Right renal cortex interstitium (tissue), 3 donors: ENCODE measurements around the gene ITPRIPL2. TPM values are rescaled to one million over a fixed set of nuclear protein-coding genes. Genes with fewer than 3 reads are reported as not detected.
A peak's percentile ranks its signal among the peaks of the same experiment; 100 is the strongest.

Experiments used
- DNase-seq, 3 donors: peaks; one replicate each; pipeline ENCODE4 v3.0.0-alpha.2; 2013; ENCODE audit warnings: low read depth in 3 of 3, low spot score in 2 of 3
- polyA plus RNA-seq, 3 donors: library from polyadenylated mRNA; unstranded; fragments of 120-200 nt; gene quantifications; one replicate each; pipeline ENCODE4 v1.2.1, GENCODE V29; 2013; ENCODE audit not compliant: insufficient read length in 3 of 3

Gene ITPRIPL2
- 10 to 100 TPM; 15.2 to 16.6 (median 15.8) TPM for polyA plus RNA-seq

DNA sequence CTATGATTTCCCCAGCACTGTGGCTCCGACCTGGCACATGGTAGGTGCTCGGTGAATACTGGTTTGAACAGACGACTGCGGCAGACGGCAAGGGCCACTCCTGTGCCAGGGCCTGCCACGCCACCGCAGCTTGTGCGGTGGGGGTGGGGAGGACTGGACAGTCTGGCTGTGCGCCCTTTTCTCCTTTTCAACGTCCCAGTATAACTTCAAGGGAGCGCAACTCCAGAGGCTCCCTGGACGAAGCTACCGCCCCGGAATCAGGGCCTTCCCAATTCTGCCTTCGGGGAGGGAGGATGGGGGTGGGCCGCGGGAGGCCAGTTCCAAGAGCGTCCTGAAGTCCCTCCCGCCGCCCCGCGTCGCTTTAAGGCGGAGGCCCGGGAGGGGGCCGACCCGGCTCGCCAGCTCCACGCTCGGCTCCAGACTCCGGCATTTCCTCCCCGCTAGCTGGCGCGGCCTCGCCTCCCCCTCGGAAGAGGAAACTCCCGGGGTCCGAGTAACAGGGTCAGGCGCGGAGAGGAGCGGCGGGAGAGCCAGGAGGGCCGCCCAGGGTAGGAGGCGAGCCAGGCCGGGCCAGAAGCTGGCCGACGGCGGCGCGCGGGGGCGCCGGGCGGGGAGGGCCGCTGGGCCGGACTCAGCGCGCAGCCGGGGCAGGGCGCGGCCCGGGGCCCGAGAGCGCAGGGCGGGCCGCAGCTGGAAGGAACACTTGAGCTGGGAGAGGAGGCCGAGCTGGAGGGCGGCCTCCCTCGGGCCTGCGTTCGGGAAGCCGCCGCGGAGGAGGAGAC, at the start of gene ITPRIPL2:
ITPRIPL2 (plus strand) TSS at position 388 of the 782 bp plus-strand sequence. CDS start 498 bp downstream, outside the sequence.
- DNase-seq, result peak in 1 of 3 donors; percentile 79

DNA sequence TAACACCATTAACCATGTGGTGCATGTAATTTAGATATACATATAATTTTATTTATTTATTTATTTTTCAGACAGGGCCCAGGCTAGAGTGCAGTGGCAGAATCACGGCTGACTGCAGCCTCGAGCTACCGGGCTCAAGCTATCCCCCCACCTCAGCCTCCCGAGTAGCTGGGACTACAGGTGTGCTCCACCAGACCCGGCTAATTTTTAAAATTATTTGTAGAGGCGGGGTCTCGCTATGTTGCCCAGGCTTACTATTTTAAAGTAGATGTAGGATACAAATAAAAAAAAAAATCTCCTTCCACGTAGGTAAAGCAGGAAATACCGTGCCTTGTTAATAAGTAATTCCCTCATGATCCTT, 46.8 kb upstream of the ITPRIPL2 start:
- no peak for DNase-seq

DNA sequence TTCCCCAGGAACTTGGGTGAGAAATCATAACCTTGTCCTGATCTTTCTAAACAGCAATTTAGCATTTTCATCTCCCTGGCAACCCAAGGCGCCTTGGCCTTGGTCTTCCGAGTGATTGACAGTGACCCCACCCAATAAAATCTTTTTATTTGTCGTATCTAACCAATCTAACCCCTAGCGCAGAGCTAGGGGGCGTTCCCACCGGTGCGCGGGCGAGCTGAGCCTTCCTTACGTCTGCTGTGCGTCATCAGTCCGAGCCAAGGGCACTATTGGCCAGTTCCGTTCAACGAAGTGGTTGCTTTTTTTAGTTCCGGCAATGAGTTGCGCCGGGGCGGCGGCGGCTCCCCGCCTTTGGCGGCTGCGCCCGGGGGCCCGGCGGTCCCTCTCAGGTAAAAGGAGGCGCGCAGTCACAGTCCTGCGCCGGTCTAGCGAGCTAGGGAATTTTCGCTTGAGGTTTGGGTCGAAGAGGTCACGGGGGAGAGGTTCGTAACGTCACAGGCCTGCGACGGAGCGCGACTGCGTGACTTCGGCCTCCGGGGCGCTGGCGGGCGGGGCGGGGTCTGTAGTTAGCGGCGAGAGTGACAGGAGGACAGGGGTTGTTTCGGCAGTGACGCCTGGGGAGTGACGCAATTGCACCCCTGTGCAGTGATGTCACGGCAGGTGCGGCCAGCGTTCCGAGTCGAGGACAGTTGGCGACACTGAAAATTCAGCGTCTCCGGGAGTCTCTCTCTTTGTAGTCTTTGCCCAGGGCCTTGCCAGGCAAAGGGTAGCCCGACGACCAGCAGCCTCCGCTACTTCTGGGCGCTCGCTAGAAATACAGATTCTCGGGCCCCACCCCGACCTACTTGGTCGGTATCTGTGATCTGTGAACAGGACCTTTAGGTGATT, 46.2 kb upstream of the ITPRIPL2 start, which contains the start of gene COQ7:
COQ7 (plus strand) TSS at position 266 of the 888 bp plus-strand sequence; CDS start at position 317, 51 bp downstream.
- DNase-seq, result peak; percentile 99 to 100 (median 100)

DNA sequence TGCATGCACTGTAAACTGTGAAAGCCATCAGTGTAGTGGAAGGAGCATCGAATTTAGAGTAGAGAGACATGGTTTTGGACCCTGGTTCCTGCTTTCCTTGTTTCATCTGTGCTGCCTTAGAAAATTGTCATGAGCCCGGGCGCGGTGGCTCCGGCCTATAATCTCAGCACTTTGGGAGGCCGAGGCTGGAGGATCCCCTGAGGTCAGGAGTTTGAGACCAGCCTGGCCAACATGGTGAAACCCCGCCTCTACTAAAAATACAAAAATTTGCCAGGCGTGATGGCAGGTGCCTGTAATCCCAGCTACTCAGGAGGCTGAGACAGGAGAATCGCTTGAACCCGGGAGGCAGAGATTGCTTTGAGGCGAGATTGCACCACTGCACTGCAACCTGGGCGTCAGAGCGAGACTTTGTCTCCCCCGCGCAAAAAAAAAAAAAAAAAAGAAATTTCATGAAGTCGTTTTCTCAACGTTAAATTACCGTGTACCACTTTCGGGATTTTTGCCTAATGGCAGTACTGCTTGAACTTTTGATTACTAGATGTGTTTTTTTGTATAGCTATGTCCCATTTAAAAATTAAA, 45.4 kb upstream of the ITPRIPL2 start:
- no peak for DNase-seq

DNA sequence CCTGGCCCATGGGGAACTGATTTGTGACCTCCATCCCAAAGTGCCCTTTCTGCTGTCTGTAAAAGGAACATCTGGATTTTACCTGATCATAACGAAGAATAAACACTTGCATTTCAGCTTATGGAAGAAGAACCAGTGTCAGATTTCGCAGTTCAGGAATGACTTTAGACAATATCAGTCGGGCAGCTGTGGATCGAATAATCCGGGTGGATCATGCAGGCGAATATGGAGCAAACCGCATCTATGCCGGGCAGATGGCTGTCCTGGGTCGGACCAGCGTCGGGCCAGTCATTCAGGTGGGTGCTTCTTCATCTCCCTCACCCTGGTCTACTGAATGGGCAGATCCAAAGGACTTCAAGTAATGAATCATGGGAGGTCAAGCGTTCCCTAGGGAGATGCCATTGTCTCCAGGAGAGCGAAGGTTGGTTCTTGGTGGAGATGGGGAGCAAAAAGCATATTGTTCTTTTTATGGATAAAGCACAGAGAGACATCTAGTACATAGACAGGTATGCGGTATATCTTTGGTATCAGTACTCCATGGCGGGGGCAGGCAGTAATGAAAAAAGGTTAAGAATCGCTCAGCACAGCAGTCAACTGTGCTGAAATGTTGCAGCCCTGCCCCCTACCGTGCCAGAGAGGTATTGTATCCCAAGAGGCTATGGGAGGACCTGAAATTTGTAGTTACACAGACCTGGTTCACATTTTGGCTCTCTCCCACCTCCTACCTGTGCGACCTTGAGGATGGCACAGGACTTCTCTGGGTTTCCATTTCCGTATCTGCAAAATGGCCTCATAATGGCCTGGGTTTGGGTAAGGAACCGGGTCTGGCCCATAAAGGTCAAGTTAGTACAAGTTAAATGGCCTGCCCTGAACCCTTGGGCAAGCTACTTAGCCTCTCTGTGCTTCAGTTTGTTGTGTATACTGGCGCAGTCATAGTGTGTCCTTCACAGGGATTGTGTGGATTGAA, 41.7 kb upstream of the ITPRIPL2 start:
- DNase-seq, result no peak

DNA sequence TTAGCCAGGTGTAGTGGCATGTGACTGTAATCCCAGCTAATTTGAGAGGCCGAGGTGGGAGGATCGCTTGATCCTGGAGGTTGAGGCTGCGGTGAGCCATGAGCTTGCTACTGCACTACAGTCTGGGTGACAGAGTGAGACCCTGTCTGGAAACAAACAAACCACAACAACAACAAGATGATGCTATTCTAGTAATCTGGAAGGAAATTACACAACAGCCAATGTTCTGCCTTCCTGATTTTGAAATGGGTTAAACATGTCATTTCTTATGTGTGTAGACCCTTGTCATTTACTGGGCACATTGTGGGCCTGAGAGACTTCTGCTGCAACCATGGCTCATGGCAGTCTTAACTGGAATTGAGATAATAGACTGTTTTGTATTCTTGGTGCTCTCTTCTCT, 40.4 kb upstream of the ITPRIPL2 start:
- DNase-seq, result no peak

DNA sequence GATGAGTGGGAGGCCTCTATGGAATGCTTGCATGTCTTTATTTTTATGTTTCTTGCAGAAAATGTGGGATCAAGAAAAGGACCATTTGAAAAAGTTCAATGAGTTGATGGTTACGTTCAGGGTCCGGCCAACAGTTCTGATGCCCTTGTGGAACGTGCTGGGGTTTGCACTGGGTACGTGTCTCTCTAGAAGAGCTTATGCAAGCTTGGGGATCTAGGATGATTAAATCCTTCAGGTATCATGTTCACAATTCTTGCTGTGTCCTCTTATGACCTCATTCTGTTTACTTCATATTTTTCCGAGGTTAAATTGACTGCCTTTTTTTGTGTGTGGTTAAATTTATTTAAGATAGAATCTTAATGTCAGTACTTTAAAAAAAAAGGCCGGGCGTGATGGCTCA, 39.9 kb upstream of the ITPRIPL2 start:
- no peak for DNase-seq

DNA sequence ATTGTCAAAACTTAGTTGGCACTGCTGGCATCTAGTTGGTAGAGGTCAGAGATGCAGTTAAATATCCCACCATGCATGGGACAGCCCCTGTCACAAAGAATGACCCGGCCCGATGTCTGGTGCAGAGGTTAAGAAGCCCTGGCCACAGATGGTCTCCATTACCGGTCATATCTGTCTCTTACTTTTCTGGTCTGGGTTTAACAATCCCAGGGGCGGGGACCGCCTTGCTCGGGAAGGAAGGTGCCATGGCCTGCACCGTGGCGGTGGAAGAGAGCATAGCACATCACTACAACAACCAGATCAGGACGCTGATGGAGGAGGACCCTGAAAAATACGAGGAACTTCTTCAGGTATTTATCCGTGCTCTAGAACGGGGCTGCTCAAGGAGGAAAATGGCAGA, 38.3 kb upstream of the ITPRIPL2 start:
- DNase-seq, result no peak

DNA sequence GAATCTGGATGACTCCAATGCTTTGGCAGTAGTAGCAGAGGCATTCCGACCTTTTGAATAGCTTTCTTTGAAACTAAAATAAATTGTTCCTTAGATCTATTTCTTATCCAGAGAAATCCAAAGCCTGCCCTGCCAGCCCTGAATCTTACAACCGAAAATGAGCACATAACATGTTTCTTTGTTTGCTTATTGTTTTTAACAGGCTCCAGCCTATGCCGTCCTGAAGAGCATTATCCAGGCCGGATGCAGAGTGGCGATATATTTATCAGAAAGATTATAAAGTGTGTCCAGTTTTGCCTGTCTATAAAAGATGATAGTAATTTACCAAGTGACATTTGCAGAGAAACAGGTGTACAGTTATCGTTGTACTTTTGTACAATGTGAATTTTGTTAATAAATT, 35.9 kb upstream of the ITPRIPL2 start:
- no peak for DNase-seq

DNA sequence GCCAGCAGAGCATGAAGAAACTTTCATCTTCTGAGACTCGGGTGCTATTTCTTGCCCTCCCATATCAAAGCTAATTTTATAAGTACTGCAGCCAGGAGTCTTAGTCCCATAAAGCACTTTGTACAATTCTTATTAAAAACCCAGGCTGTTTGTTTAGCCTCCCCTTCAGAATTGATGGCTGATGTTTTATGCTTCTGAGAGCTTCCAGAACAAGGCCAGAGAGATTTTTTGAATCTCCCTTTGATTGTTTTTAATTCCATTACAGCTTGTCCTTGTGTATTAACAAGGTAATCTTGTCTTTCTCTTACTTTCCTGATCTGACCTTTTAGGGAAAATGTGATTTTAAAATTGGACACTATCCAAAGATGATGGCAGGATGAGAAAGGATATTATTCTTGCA, 30.1 kb upstream of the ITPRIPL2 start:
- no peak for DNase-seq

DNA sequence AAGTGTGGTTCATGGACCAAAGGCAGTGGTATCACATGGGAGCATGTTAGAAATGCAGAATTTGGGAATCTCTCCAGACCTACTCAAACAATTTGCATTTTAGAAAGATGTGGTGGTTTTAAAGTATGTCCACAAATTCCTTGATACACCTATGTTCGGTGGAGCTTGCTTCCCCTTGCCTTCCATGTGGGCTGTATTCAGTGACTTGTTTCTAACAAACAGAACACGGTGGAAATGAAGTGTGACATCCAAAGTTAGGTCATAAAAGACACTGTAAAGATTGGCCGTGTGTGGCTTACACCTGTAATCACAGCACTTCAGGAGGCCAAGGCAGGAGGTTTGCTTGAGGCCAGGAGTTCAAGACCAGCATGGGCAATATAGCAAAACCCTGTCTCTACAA, 29.6 kb upstream of the ITPRIPL2 start:
- no peak for DNase-seq

GRCh38 chr16:19084879-19085278, 28.9 kb upstream of the ITPRIPL2 start:
- no peak for DNase-seq

DNA sequence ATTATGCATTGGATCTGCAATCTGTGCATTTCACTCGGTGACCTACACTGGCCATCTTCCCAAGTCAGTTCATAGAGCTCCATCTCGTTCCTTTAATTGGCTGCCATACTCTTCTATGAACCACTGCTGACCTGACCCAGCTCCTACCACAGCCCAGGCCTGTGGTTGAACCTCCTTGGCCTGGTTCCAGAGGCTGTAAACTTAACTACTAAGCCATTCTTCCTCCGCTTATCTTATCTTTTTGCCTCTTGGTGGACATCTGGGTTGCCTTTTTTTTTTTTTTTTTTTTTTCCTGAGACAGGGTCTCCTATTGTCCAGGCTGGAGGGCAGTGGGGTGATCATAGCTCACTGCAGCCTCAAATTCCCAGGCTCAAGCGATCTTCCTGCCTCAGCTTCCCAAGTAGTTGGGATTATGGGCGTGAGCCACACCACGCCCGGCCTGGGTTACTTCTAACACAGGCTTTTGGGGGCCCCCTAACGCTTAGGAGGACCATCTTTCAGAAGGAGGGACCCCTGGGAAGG, 28.0 kb upstream of the ITPRIPL2 start:
- no peak for DNase-seq

DNA sequence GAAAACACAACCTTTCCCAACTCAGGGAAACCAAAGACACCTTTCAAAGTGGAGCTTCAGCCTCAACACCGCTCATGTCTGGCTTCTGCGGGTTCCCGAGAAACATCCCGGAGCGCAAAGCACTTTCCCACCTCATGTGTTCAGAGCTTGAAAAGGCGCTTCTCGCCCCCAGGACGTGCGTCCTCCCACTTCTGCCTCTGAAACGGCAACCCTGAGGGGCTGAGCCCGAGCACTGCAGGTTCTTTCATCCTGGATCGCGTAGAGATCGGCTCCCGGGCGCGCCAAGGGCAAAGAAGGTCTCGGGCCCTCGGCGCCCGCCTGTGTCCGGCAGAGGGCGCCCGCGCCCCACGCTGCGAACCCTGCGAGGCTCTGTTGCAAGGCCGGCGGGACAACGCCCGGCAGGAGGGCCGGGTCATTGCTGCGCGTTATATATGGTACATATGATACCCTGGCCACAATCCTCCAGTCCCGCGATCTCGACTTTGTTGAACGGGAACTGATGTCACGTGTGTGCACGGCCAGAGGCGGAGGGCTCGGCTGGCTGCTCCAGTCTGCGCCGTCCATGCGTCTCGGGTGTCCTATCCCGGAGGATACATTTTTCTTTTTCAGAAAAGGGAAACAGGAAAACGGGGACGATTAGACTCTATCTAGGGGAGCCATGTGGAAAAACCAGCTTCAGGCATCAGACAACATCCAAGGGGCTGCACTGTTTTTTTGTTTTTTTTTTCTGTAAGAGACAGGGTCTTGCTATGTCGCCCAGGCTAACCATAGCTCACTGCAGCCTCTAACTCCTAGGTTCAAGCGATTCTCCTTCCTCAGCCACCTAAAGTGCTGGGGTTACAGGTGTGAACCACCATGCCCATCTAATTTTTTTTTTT, 27.2 kb upstream of the ITPRIPL2 start:
- peak in 2 of 3 donors; percentile 70 to 78 for DNase-seq

- no peak for DNase-seq
Observed at GRCh38 chr16:19088341-19088916, 25.3 kb upstream of the ITPRIPL2 start.

DNA sequence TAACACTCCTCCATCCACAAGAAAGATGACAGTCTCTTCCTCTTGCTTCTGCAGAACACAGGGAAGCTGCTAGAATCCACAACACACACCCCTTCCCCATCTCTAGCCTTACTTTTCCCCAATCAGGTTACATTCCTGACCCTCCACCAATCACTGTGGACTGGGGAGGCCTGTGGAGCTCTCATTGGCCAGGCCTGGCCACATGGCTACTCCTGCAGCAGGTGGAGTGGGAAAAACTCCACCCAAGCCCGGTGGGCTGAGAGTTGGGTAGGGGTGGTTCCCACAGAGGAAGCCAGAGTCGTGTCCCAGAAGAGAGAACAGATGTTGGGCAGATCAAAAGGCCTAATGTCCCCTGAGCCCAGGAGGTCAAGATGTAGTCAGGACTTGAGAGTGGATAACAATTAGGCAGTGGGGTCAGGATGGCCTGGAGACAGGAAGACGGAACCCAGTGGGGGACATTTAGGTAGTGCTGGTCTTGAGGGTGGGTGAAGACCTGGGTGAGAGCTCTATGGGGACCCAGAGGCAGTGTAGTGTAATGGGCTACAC, 24.3 kb upstream of the ITPRIPL2 start:
- DNase-seq, result no peak

DNA sequence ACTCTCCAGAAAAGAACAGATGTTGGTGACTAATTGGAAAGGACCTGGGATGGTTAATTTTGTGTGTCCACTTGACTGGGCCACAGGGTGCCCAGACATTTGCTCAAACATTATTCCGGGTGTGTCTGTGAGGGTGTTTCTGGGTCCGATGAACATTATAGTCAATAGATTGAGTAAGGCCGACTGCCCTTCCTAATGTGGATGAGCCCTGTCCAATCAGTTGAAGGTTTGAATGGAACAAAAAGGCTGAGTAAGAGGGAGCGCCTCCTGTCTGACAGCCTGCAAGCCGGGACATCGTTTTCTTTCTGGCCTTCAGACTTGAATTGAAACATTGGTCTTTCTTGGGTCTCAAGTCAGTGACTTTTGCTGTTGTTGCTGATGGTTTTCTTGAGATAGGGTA, 22.8 kb upstream of the ITPRIPL2 start:
- DNase-seq, result no peak
